Astrocyte (in vitro differentiated cells and primary cell): Measurements from ENCODE around the gene TJP1. TPM values are rescaled to one million over a fixed set of nuclear protein-coding genes. Genes with fewer than 3 reads are reported as not detected.
A peak's percentile ranks its signal among the peaks of the same experiment; 100 is the strongest.

Experiments used
- DNase-seq: peaks from one replicate; pipeline ENCODE4 v3.0.0-alpha.2; 2010; ENCODE audit warnings: low read depth
- FAIRE-seq: peaks from 2 replicates; lab custom pipeline; 2011; peaks lifted over from hg19 to GRCh38; lab: Jason Lieb, UNC
- H2AFZ ChIP-seq: 2 replicates; pipeline ENCODE4 v1.6.0; 2012; ENCODE audit warnings: low read depth, low read length, inconsistent platforms
- H3K27ac ChIP-seq: 2 replicates; pipeline ENCODE4 v1.5.1; 2011; ENCODE audit warnings: low read depth, low read length, inconsistent platforms
- H3K27me3 ChIP-seq: 2 replicates; pipeline ENCODE4 v1.6.0; 2011; ENCODE audit warnings: low read length, inconsistent platforms; ENCODE audit not compliant: insufficient read depth
- H3K36me3 ChIP-seq: 2 replicates; pipeline ENCODE4 v1.5.1; 2011; ENCODE audit warnings: low read length, inconsistent platforms; ENCODE audit not compliant: insufficient read depth
- H3K4me1 ChIP-seq: 2 replicates; pipeline ENCODE4 v1.5.1; 2011; ENCODE audit warnings: low read length, inconsistent platforms; ENCODE audit not compliant: insufficient read depth
- H3K4me2 ChIP-seq: 2 replicates; pipeline ENCODE4 v1.6.0; 2012; ENCODE audit warnings: low read length, inconsistent platforms
- H3K4me3 ChIP-seq: 2 replicates; pipeline ENCODE4 v1.5.1; 2011; ENCODE audit warnings: low read depth, mild to moderate bottlenecking, low read length, inconsistent platforms; ENCODE audit not compliant: insufficient read depth
- H3K79me2 ChIP-seq: 2 replicates; pipeline ENCODE4 v1.6.0; 2012; ENCODE audit warnings: mild to moderate bottlenecking, low read length, inconsistent platforms; ENCODE audit not compliant: insufficient read depth
- H3K9ac ChIP-seq: 2 replicates; pipeline ENCODE4 v1.6.0; 2012; ENCODE audit warnings: mild to moderate bottlenecking, low read length, inconsistent platforms
- H3K9me3 ChIP-seq: 2 replicates; pipeline ENCODE4 v1.5.1; 2012; ENCODE audit warnings: low read depth, mild to moderate bottlenecking, low read length, inconsistent platforms; ENCODE audit not compliant: insufficient read depth
- H4K20me1 ChIP-seq: 2 replicates; pipeline ENCODE4 v1.6.0; 2012; ENCODE audit warnings: low read length, inconsistent platforms; ENCODE audit not compliant: insufficient read depth
- H3K27ac Mint-ChIP-seq: one replicate; pipeline ENCODE4 v1.8.0; 2021; ENCODE audit warnings: mild to moderate bottlenecking, mixed read lengths; ENCODE audit not compliant: unreplicated experiment
- H3K27me3 Mint-ChIP-seq: one replicate; pipeline ENCODE4 v1.8.0; 2021; ENCODE audit warnings: low read depth, mixed read lengths; ENCODE audit not compliant: unreplicated experiment
- H3K36me3 Mint-ChIP-seq: one replicate; pipeline ENCODE4 v1.8.0; 2021; ENCODE audit warnings: low read depth, mixed read lengths; ENCODE audit not compliant: unreplicated experiment
- H3K4me1 Mint-ChIP-seq: one replicate; pipeline ENCODE4 v1.8.0; 2021; ENCODE audit warnings: low read depth, mixed read lengths; ENCODE audit not compliant: unreplicated experiment
- H3K4me3 Mint-ChIP-seq: one replicate; pipeline ENCODE4 v1.8.0; 2021; ENCODE audit warnings: mild to moderate bottlenecking, moderate library complexity, mixed read lengths; ENCODE audit not compliant: unreplicated experiment
- H3K9me3 Mint-ChIP-seq: one replicate; pipeline ENCODE4 v1.8.0; 2021; ENCODE audit warnings: mild to moderate bottlenecking, mixed read lengths; ENCODE audit not compliant: unreplicated experiment
- CTCF ChIP-seq: IDR thresholded peaks from 2 replicates; pipeline ENCODE4 v1.5.1; 2011; ENCODE audit warnings: low read depth, mild to moderate bottlenecking, inconsistent platforms, low read length, moderate library complexity; ENCODE audit not compliant: insufficient read depth
- EZH2 ChIP-seq: IDR thresholded peaks from 2 replicates; pipeline ENCODE4 v1.6.1; 2012; ENCODE audit warnings: mild to moderate bottlenecking, low read length, inconsistent platforms; ENCODE audit not compliant: insufficient read depth
- total RNA-seq: library from RNA; stranded (reverse); gene quantifications from 2 replicates; pipeline ENCODE4 v1.2.1, GENCODE V29; 2021

The TJP1 gene
- total RNA-seq, 1 donor from 2014 or later: 137 TPM

GRCh38 chr15:29795610-29796009, 26.7 kb downstream of the TJP1 start:
- peaks cover 90% of the 10 kb centered on the region for H3K79me2 ChIP-seq
- no peak for TF ChIP-seq EZH2
- TF ChIP-seq CTCF: no peak

GRCh38 chr15:29792426-29793159, 29.7 kb downstream of the TJP1 start:
- no peaks in the 10 kb centered on the region for H3K9me3 ChIP-seq
- peaks cover 14% of the 10 kb centered on the region for H3K4me1 ChIP-seq
- H3K4me2 ChIP-seq: peak overlapping the region; percentile 31
- H3K27ac Mint-ChIP-seq: peak overlapping the region; percentile 16
- no peaks in the 10 kb centered on the region for H3K27me3 ChIP-seq
- H3K4me1 Mint-ChIP-seq: peaks cover 35% of the 10 kb centered on the region
- H3K9ac ChIP-seq: no peak overlapping the region
- no peak overlapping the region for H3K27ac ChIP-seq
- H3K4me3 Mint-ChIP-seq: peak overlapping the region; percentile 66
- H3K27me3 Mint-ChIP-seq: no peaks in the 10 kb centered on the region
- H3K79me2 ChIP-seq: peaks cover 90% of the 10 kb centered on the region
- no peak for TF ChIP-seq CTCF
- no peak for TF ChIP-seq EZH2
- H3K9me3 Mint-ChIP-seq: peaks cover 4% of the 10 kb centered on the region
- H3K4me3 ChIP-seq: no peak overlapping the region
- no peak overlapping the region for H2AFZ ChIP-seq
- H3K36me3 ChIP-seq: peaks cover 5% of the 10 kb centered on the region
- H4K20me1 ChIP-seq: peaks cover 49% of the 10 kb centered on the region
- DNase-seq (peak; percentile 55), FAIRE-seq (peak; percentile 91)
- peaks cover 23% of the 10 kb centered on the region for H3K36me3 Mint-ChIP-seq

More at GRCh38 chr15:29795610-29796009, 26.7 kb downstream of the TJP1 start:
- Histone ChIP-seq H3K4me1 (peaks cover 7% of the 10 kb centered on the region), H2AFZ (no peak overlapping the region), H3K27ac (no peak overlapping the region), H3K4me3 (no peak overlapping the region), H3K27me3 (no peaks in the 10 kb centered on the region), H3K9ac (no peak overlapping the region), H3K4me2 (no peak overlapping the region), H3K36me3 (peaks cover 12% of the 10 kb centered on the region), H4K20me1 (peaks cover 53% of the 10 kb centered on the region), H3K9me3 (no peaks in the 10 kb centered on the region)
- Mint-ChIP-seq H3K4me3 (no peak overlapping the region), H3K27ac (no peak overlapping the region), H3K4me1 (peaks cover 31% of the 10 kb centered on the region), H3K9me3 (peaks cover 4% of the 10 kb centered on the region), H3K36me3 (peaks cover 31% of the 10 kb centered on the region), H3K27me3 (no peaks in the 10 kb centered on the region)
- DNase-seq (no peak), FAIRE-seq (peak; percentile 50)

GRCh38 chr15:29790607-29791006, 31.7 kb downstream of the TJP1 start:
- no peak overlapping the region for H3K27ac Mint-ChIP-seq
- FAIRE-seq: no peak
- peaks cover 19% of the 10 kb centered on the region for H3K36me3 Mint-ChIP-seq

More at GRCh38 chr15:29790607-29791006, 31.7 kb downstream of the TJP1 start:
- peaks cover 5% of the 10 kb centered on the region for H3K36me3 ChIP-seq
- H3K27me3 Mint-ChIP-seq: no peaks in the 10 kb centered on the region
- H3K4me3 ChIP-seq: no peak overlapping the region
- peaks cover 36% of the 10 kb centered on the region for H3K4me1 Mint-ChIP-seq
- H3K4me2 ChIP-seq: no peak overlapping the region
- H3K4me3 Mint-ChIP-seq: no peak overlapping the region
- H3K79me2 ChIP-seq: peaks cover 89% of the 10 kb centered on the region
- peaks cover 14% of the 10 kb centered on the region for H3K4me1 ChIP-seq
- no peak overlapping the region for H3K27ac ChIP-seq
- no peaks in the 10 kb centered on the region for H3K27me3 ChIP-seq
- no peak overlapping the region for H3K9ac ChIP-seq
- no peak for DNase-seq
- H3K9me3 Mint-ChIP-seq: peaks cover 4% of the 10 kb centered on the region
- peaks cover 52% of the 10 kb centered on the region for H4K20me1 ChIP-seq
- no peak overlapping the region for H2AFZ ChIP-seq
- H3K9me3 ChIP-seq: no peaks in the 10 kb centered on the region
- TF ChIP-seq EZH2 (no peak), CTCF (no peak)
